ENCODE data around the gene EI24.

The EI24 gene

GRCh38 chr11:125609545-125609944 lies 40.3 kb downstream of the EI24 start:
- TF ChIP-seq POLR2A (IDR thresholded peaks at IDR 0.05; ENCODE audit: low read depth, low read length) (no peak), TAF1 (IDR thresholded peaks at IDR 0.05; ENCODE audit: borderline replicate concordance, low read depth, low read length) (no peak), POLR2AphosphoS5 (IDR thresholded peaks at IDR 0.05; ENCODE audit: low read depth, low read length) (no peak)
- no peak for FAIRE-seq
- DNase-seq (ENCODE audit: insufficient read length): no peak

GRCh38 chr11:125618383-125618782 lies 49.1 kb downstream of the EI24 start:
- DNase-seq (ENCODE audit: insufficient read length) (no peak), FAIRE-seq (no peak)
- TF ChIP-seq POLR2AphosphoS5 (IDR thresholded peaks at IDR 0.05; ENCODE audit: low read depth, low read length) (no peak), POLR2A (IDR thresholded peaks at IDR 0.05; ENCODE audit: low read depth, low read length) (no peak), TAF1 (IDR thresholded peaks at IDR 0.05; ENCODE audit: borderline replicate concordance, low read depth, low read length) (no peak)

GRCh38 chr11:125621995-125622394 lies 52.7 kb downstream of the EI24 start:
- no peak for TF ChIP-seq POLR2A (IDR thresholded peaks at IDR 0.05; ENCODE audit: low read depth, low read length)
- TF ChIP-seq POLR2AphosphoS5 (IDR thresholded peaks at IDR 0.05; ENCODE audit: low read depth, low read length): no peak
- no peak for TF ChIP-seq TAF1 (IDR thresholded peaks at IDR 0.05; ENCODE audit: borderline replicate concordance, low read depth, low read length)
- FAIRE-seq: no peak
- no peak for DNase-seq (ENCODE audit: insufficient read length)

GRCh38 chr11:125623064-125623463 lies 53.8 kb downstream of the EI24 start:
- DNase-seq (ENCODE audit: insufficient read length): no peak

GRCh38 chr11:125624756-125625213 lies 55.5 kb downstream of the EI24 start, which contains the start of gene CHEK1:
CHEK1 (plus strand) TSS chr11:125625163; CDS start chr11:125626769, 1,606 bp downstream.
- no peak for FAIRE-seq
- no peak for DNase-seq (ENCODE audit: insufficient read length)
- TF ChIP-seq TAF1 (IDR thresholded peaks at IDR 0.05; ENCODE audit: borderline replicate concordance, low read depth, low read length) (no peak), POLR2A (IDR thresholded peaks at IDR 0.05; ENCODE audit: low read depth, low read length) (no peak), POLR2AphosphoS5 (IDR thresholded peaks at IDR 0.05; ENCODE audit: low read depth, low read length) (no peak)

More at GRCh38 chr11:125623064-125623463, 53.8 kb downstream of the EI24 start:
- TF ChIP-seq TAF1 (IDR thresholded peaks at IDR 0.05; ENCODE audit: borderline replicate concordance, low read depth, low read length): no peak
- no peak for TF ChIP-seq POLR2A (IDR thresholded peaks at IDR 0.05; ENCODE audit: low read depth, low read length)
- no peak for TF ChIP-seq POLR2AphosphoS5 (IDR thresholded peaks at IDR 0.05; ENCODE audit: low read depth, low read length)
- FAIRE-seq: no peak

GRCh38 chr11:125625225-125625629 lies 56.0 kb downstream of the EI24 start:
- FAIRE-seq (no peak), DNase-seq (ENCODE audit: insufficient read length) (no peak)
- TF ChIP-seq POLR2AphosphoS5 (IDR thresholded peaks at IDR 0.05; ENCODE audit: low read depth, low read length) (no peak), TAF1 (IDR thresholded peaks at IDR 0.05; ENCODE audit: borderline replicate concordance, low read depth, low read length) (no peak), POLR2A (IDR thresholded peaks at IDR 0.05; ENCODE audit: low read depth, low read length) (no peak)

- peak; percentile 65 for DNase-seq (ENCODE audit: insufficient read length)
- FAIRE-seq: peak; percentile 98
- TF ChIP-seq POLR2AphosphoS5 (IDR thresholded peaks at IDR 0.05; ENCODE audit: low read depth, low read length): peak; percentile 84; the same call in 1 of the 2 replicates
- TF ChIP-seq TAF1 (IDR thresholded peaks at IDR 0.05; ENCODE audit: borderline replicate concordance, low read depth, low read length): peak; percentile 98
- peak; percentile 91 for TF ChIP-seq POLR2A (IDR thresholded peaks at IDR 0.05; ENCODE audit: low read depth, low read length)
Measured at GRCh38 chr11:125625630-125626287, 56.5 kb downstream of the EI24 start.

GRCh38 chr11:125626288-125626950 lies 57.1 kb downstream of the EI24 start:
- peak; percentile 12 for DNase-seq (ENCODE audit: insufficient read length)
- TF ChIP-seq POLR2AphosphoS5 (IDR thresholded peaks at IDR 0.05; ENCODE audit: low read depth, low read length) (no peak; the same call in none of the 2 replicates), TAF1 (IDR thresholded peaks at IDR 0.05; ENCODE audit: borderline replicate concordance, low read depth, low read length) (no peak), POLR2A (IDR thresholded peaks at IDR 0.05; ENCODE audit: low read depth, low read length) (no peak)
- FAIRE-seq: peak; percentile 50

- FAIRE-seq (no peak), DNase-seq (ENCODE audit: insufficient read length) (no peak)
- TF ChIP-seq POLR2A (IDR thresholded peaks at IDR 0.05; ENCODE audit: low read depth, low read length): no peak
Measured at GRCh38 chr11:125627236-125627910, 58.1 kb downstream of the EI24 start.
